Hepatocyte (in vitro differentiated cells): ENCODE data around the gene MORN3.

ENCODE experiments used
- EZH2 ChIP-seq: fragments of 200-600 bp; sonication (generic); IDR thresholded peaks from 2 replicates; pipeline ENCODE4 v1.6.1; 2016; ENCODE audit warnings: antibody characterized with exemption, mild to moderate bottlenecking, borderline replicate concordance
- EZH2phosphoT487 ChIP-seq: fragments of 200-600 bp; sonication (generic); IDR thresholded peaks from one replicate; pipeline ENCODE4 v1.6.1; 2018; ENCODE audit warnings: antibody characterized with exemption, mild to moderate bottlenecking, low read depth, moderate library complexity; ENCODE audit not compliant: unreplicated experiment, severe bottlenecking
- TF ChIP-seq, protein P1 (sequence below): fragments of 200-600 bp; sonication (generic); IDR thresholded peaks from 2 replicates; pipeline ENCODE4 v1.5.1; 2016; ENCODE audit warnings: antibody characterized with exemption, mild to moderate bottlenecking; ENCODE audit not compliant: poor library complexity

DNA sequence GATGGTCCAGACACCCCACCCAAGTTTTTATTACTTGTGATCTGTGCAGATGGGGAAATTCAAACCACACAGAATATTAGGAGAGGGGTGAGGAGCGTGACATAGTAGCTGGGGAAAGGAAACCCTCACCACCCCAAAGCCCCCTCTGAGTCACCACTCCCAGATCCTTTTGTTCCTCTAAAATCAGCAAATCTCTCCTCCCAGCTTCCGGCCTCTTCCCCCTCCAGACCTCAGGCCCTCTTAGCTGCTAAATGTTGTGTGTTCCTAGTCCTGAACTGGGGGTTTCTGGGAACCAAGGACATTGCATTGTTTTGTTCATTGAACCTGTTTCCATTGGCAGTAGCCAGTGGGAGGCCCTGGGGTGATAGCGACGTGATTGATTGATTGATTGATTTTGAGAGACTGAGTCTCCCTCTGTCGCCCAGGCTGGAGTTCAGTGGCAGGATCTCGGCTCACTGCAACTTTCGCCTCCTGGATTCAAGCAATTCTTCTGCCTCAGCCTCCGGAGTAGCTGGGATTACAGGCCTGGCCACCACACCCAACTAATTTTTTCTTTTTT, 49.0 kb downstream of the MORN3 start:
- TF ChIP-seq, protein P1, sequence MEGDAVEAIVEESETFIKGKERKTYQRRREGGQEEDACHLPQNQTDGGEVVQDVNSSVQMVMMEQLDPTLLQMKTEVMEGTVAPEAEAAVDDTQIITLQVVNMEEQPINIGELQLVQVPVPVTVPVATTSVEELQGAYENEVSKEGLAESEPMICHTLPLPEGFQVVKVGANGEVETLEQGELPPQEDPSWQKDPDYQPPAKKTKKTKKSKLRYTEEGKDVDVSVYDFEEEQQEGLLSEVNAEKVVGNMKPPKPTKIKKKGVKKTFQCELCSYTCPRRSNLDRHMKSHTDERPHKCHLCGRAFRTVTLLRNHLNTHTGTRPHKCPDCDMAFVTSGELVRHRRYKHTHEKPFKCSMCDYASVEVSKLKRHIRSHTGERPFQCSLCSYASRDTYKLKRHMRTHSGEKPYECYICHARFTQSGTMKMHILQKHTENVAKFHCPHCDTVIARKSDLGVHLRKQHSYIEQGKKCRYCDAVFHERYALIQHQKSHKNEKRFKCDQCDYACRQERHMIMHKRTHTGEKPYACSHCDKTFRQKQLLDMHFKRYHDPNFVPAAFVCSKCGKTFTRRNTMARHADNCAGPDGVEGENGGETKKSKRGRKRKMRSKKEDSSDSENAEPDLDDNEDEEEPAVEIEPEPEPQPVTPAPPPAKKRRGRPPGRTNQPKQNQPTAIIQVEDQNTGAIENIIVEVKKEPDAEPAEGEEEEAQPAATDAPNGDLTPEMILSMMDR, result no peak
- TF ChIP-seq EZH2 (no peak), EZH2phosphoT487 (no peak)
